HCT116 (cell line): Measurements from ENCODE around the gene RNF41. TPM values are rescaled to one million over a fixed set of nuclear protein-coding genes. Genes with fewer than 3 reads are reported as not detected.

Experiments used
- ATAC-seq: fragments of 200-7000 bp; cut with Tn5 transposase; 2 replicates; pipeline ENCODE4 v1.9.1; 2020; ENCODE audit warnings: mild to moderate bottlenecking, moderate library complexity
- BruUV-seq: library from RNA; stranded (reverse); fragments of 400-500 nt; replicated peaks from 2 replicates; lab custom pipeline; 2021; lab: Mats Ljungman, UMichigan
- CTCF ChIA-PET: fragments of 300-600 bp; sonication (Branson Sonifier 250); formaldehyde crosslinking; loops from one replicate; lab custom pipeline; 2021; ENCODE audit warnings: antibody characterized with exemption; lab: Charles Lee
- POLR2A ChIA-PET: fragments of 300-600, 350-600 bp; sonication (Branson Sonifier 250); formaldehyde crosslinking; loops from one replicate; lab custom pipeline; 2021; ENCODE audit warnings: antibody characterized with exemption; lab: Charles Lee
- RAD21 ChIA-PET, 2 experiments: fragments of 300-600 bp; sonication (Branson Sonifier 250); formaldehyde crosslinking; loops; one replicate each; lab custom pipeline; 2023; ENCODE audit warnings: low total read pairs in 2 of 2; ENCODE audit not compliant: uncharacterized antibody in 2 of 2, unreplicated experiment in 2 of 2, low non-redundant PET in 1 of 2; lab: Charles Lee
- DNase-seq: peaks from one replicate; pipeline ENCODE4 v3.0.0-alpha.2; 2010; ENCODE audit warnings: low read depth, low spot score
- H2AFZ ChIP-seq: fragments of 200-600 bp; shearing (Covaris generic), sonication (generic); 2 replicates; pipeline ENCODE4 v1.6.1; 2017; ENCODE audit warnings: low read depth, mixed run types, mixed read lengths, antibody characterized with exemption, low read length; ENCODE audit not compliant: poor library complexity, severe bottlenecking
- H3K27ac ChIP-seq: 2 replicates; pipeline ENCODE4 v1.5.1; 2012; ENCODE audit warnings: low read depth, low read length
- H3K27me3 ChIP-seq: fragments of 200-600 bp; sonication (generic); 2 replicates; pipeline ENCODE4 v1.6.1; 2016; ENCODE audit warnings: mixed run types, low read length, mixed read lengths; ENCODE audit not compliant: insufficient read depth
- H3K36me3 ChIP-seq, 2 experiments: fragments of 200-500 bp in 1 of 2; fragments of 200-600 bp in 1 of 2; sonication (Bioruptor generic) in 1 of 2; sonication (generic) in 1 of 2; 2 replicates each; pipeline versions ENCODE4 v1.5.1 to v1.6.1; 2014 to 2016; ENCODE audit warnings: low read length in 2 of 2, inconsistent platforms in 1 of 2, mixed read lengths in 1 of 2, mixed run types in 1 of 2; ENCODE audit not compliant: insufficient read depth in 2 of 2, control insufficient read depth in 1 of 2
- H3K4me1 ChIP-seq, 2 experiments: fragments of 200-600 bp in 1 of 2; sonication (generic) in 1 of 2; 2 replicates each; pipeline versions ENCODE4 v1.5.1 to v1.6.1; 2012 to 2017; ENCODE audit warnings: low read length in 2 of 2, inconsistent platforms in 1 of 2, mild to moderate bottlenecking in 1 of 2, mixed read lengths in 1 of 2, mixed run types in 1 of 2, moderate library complexity in 1 of 2; ENCODE audit not compliant: insufficient read depth in 2 of 2, control insufficient read depth in 1 of 2
- H3K4me2 ChIP-seq: fragments of 200-600 bp; sonication (generic); 2 replicates; pipeline ENCODE4 v1.6.1; 2017; ENCODE audit warnings: mixed run types, low read length, mixed read lengths
- H3K4me3 ChIP-seq, 2 experiments: fragments of 200-600 bp in 1 of 2; sonication (generic) in 1 of 2; replicated peaks in 1 of 2; 2 replicates each; pipeline ENCODE4 v1.5.1; 2011 to 2016; ENCODE audit warnings: low read length in 2 of 2, control low read depth in 1 of 2, low read depth in 1 of 2, mild to moderate bottlenecking in 1 of 2, mixed read lengths in 1 of 2, mixed run types in 1 of 2
- H3K79me2 ChIP-seq: fragments of 200-600 bp; sonication (generic); 2 replicates; pipeline ENCODE4 v1.6.1; 2017; ENCODE audit warnings: mild to moderate bottlenecking, mixed run types, low read length, moderate library complexity, mixed read lengths; ENCODE audit not compliant: insufficient read depth
- H3K9ac ChIP-seq: fragments of 200-600 bp; sonication (generic); 2 replicates; pipeline ENCODE4 v1.6.1; 2016; ENCODE audit warnings: low read length, mixed read lengths
- H3K9me2 ChIP-seq: fragments of 200-600 bp; sonication (generic), shearing (Covaris generic); 2 replicates; pipeline ENCODE4 v1.6.1; 2017; ENCODE audit warnings: mixed run types, mild to moderate bottlenecking, moderate library complexity; ENCODE audit not compliant: insufficient read depth
- H3K9me3 ChIP-seq, 2 experiments: fragments of 200-500 bp in 1 of 2; fragments of 200-600 bp in 1 of 2; sonication (Bioruptor generic) in 1 of 2; sonication (generic) in 1 of 2; 2 replicates each; pipeline ENCODE4 v1.6.1; 2014 to 2017; ENCODE audit warnings: low read length in 2 of 2, mixed read lengths in 2 of 2, inconsistent platforms in 1 of 2, low read depth in 1 of 2, mild to moderate bottlenecking in 1 of 2, mixed run types in 1 of 2, moderate library complexity in 1 of 2; ENCODE audit not compliant: control insufficient read depth in 1 of 2, insufficient read depth in 1 of 2
- H4K20me1 ChIP-seq: fragments of 200-600 bp; sonication (generic), shearing (Covaris generic); 2 replicates; pipeline ENCODE4 v1.6.1; 2017; ENCODE audit warnings: mixed run types, mild to moderate bottlenecking, moderate library complexity; ENCODE audit not compliant: insufficient read depth
- CBX3 ChIP-seq: IDR thresholded peaks from 2 replicates; pipeline ENCODE4 v1.6.1; 2012; ENCODE audit warnings: low read depth
- CEBPB ChIP-seq: IDR thresholded peaks from 2 replicates; pipeline ENCODE4 v1.6.1; 2012; ENCODE audit warnings: low read depth
- MAX ChIP-seq: IDR thresholded peaks from 2 replicates; pipeline ENCODE4 v1.6.1; 2012
- POLR2A ChIP-seq: IDR thresholded peaks from 2 replicates; pipeline ENCODE4 v1.7.0; 2011; ENCODE audit warnings: borderline replicate concordance; ENCODE audit not compliant: insufficient read depth, insufficient read length; ENCODE audit errors: extremely low read depth
- SP1 ChIP-seq: IDR thresholded peaks from 2 replicates; pipeline ENCODE4 v1.6.1; 2012; ENCODE audit warnings: low read depth
- YY1 ChIP-seq: IDR thresholded peaks from 2 replicates; pipeline ENCODE4 v1.6.1; 2011; ENCODE audit warnings: low read length, low read depth, moderate library complexity, mild to moderate bottlenecking; ENCODE audit not compliant: insufficient replicate concordance; ENCODE audit errors: extremely low read depth
- ZFX ChIP-seq: fragments of 450-650 bp; IDR thresholded peaks from 2 replicates; pipeline ENCODE4 v1.6.1; 2017
- intact Hi-C: fragments of 100-400 bp; cut with micrococcal nuclease; formaldehyde crosslinking; loops from 2 replicates; pipeline ENCODE4 v1.10.0; 2022
- total RNA-seq: library from RNA; stranded (reverse); gene quantifications from one replicate; pipeline ENCODE4 v1.2.1, GENCODE V29; 2021; ENCODE audit not compliant: unreplicated experiment
- TF ChIP-seq, protein P1 (sequence below): IDR thresholded peaks from 2 replicates; pipeline ENCODE4 v1.6.1; 2012
- TF ChIP-seq, protein P2 (sequence below): IDR thresholded peaks from 2 replicates; pipeline ENCODE4 v1.6.1; 2011; ENCODE audit warnings: mild to moderate bottlenecking, low read length, moderate library complexity; ENCODE audit not compliant: insufficient replicate concordance; ENCODE audit errors: extremely low read depth
- TF ChIP-seq, protein P3 (sequence below), 3 experiments: fragments of 200-600 bp in 1 of 3; sonication (generic) in 1 of 3; IDR thresholded peaks in 2 of 3; conservative IDR thresholded peaks in 1 of 3; 2 replicates each; pipeline ENCODE4 v1.5.1; 2012 to 2017; ENCODE audit warnings: low read depth in 2 of 3, low read length in 2 of 3, antibody characterized with exemption in 1 of 3, borderline replicate concordance in 1 of 3, control low read depth in 1 of 3, mild to moderate bottlenecking in 1 of 3, mixed read lengths in 1 of 3, mixed run types in 1 of 3, moderate library complexity in 1 of 3; ENCODE audit not compliant: insufficient read depth in 1 of 3

Gene RNF41
- total RNA-seq, 1 experiment from 2014 or later = 40.6 TPM

- TSS peak; percentile 65 for BruUV-seq
- Histone ChIP-seq H3K9me2 (no peaks in the 10 kb centered on the region), H3K27ac (peak overlapping the region; percentile 84), H3K4me2 (peak overlapping the region; percentile 84), H4K20me1 (no peaks in the 10 kb centered on the region), H3K36me3 (peaks cover 6 to 12% of the 10 kb centered on the region in 2 experiments; a peak in 3 of 4 replicates), H3K79me2 (peaks cover 33% of the 10 kb centered on the region), H3K9me3 (no peaks in the 10 kb centered on the region), H2AFZ (peak overlapping the region; percentile 86), H3K4me1 (peaks cover 17 to 27% of the 10 kb centered on the region in 2 experiments), H3K9ac (peak overlapping the region; percentile 70), H3K27me3 (no peaks in the 10 kb centered on the region), H3K4me3 (peak overlapping the region; percentile 75 to 86)
- ChIA-PET RAD21 (interaction anchor here (0.7 to 1.2 kb wide), 6 partner anchors 18 to 170 kb away, joined by 4 to 8 read pairs (median 6); partner anchors contain the start of genes ESYT1 (in 1 of the 2) and ZC3H10 (in 1 of the 2)), CTCF (interaction anchor here (0.7 to 3.3 kb wide), 23 partner anchors 9 to 461 kb away, joined by 3 to 29 read pairs (median 4); partner anchors contain the start of genes ANKRD52, CD63, COQ10A and ESYT1), POLR2A (interaction anchor here (0.5 to 2.7 kb wide), 13 partner anchors 10 to 1862 kb away, joined by 3 to 17 read pairs (median 3); partner anchors contain the start of genes ESYT1, MYL6B, RNF41 and ZC3H10)
- ATAC-seq (peak; percentile 63), DNase-seq (peak; percentile 90)
- TF ChIP-seq MAX (peak; percentile 60), SP1 (no peak; the same call in 1 of the 2 replicates), YY1 (peak; percentile 64), POLR2A (peak; percentile 45), CBX3 (peak; percentile 83), CEBPB (no peak), ZFX (peak; percentile 39; the same call in 1 of the 2 replicates)
- TF ChIP-seq, protein P1, sequence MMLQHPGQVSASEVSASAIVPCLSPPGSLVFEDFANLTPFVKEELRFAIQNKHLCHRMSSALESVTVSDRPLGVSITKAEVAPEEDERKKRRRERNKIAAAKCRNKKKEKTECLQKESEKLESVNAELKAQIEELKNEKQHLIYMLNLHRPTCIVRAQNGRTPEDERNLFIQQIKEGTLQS = peak; percentile 92; the same call in 1 of the 2 replicates
- TF ChIP-seq, protein P2, sequence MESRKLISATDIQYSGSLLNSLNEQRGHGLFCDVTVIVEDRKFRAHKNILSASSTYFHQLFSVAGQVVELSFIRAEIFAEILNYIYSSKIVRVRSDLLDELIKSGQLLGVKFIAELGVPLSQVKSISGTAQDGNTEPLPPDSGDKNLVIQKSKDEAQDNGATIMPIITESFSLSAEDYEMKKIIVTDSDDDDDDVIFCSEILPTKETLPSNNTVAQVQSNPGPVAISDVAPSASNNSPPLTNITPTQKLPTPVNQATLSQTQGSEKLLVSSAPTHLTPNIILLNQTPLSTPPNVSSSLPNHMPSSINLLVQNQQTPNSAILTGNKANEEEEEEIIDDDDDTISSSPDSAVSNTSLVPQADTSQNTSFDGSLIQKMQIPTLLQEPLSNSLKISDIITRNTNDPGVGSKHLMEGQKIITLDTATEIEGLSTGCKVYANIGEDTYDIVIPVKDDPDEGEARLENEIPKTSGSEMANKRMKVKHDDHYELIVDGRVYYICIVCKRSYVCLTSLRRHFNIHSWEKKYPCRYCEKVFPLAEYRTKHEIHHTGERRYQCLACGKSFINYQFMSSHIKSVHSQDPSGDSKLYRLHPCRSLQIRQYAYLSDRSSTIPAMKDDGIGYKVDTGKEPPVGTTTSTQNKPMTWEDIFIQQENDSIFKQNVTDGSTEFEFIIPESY = peak; percentile 66
- TF ChIP-seq, protein P3, sequence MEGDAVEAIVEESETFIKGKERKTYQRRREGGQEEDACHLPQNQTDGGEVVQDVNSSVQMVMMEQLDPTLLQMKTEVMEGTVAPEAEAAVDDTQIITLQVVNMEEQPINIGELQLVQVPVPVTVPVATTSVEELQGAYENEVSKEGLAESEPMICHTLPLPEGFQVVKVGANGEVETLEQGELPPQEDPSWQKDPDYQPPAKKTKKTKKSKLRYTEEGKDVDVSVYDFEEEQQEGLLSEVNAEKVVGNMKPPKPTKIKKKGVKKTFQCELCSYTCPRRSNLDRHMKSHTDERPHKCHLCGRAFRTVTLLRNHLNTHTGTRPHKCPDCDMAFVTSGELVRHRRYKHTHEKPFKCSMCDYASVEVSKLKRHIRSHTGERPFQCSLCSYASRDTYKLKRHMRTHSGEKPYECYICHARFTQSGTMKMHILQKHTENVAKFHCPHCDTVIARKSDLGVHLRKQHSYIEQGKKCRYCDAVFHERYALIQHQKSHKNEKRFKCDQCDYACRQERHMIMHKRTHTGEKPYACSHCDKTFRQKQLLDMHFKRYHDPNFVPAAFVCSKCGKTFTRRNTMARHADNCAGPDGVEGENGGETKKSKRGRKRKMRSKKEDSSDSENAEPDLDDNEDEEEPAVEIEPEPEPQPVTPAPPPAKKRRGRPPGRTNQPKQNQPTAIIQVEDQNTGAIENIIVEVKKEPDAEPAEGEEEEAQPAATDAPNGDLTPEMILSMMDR (IDR thresholded peaks at IDR 0.05 in 2 of 3, conservative IDR thresholded peaks at IDR 0.05 in 1 of 3; ENCODE audit: borderline replicate concordance in 1 of 3, insufficient read depth in 1 of 3, low read depth in 2 of 3, low read length in 2 of 3) = no peak
- intact Hi-C loops = loop anchor here (1.0 to 5.0 kb wide), 4 partner anchors 71 to 402 kb away; no protein-coding TSS in a partner anchor
Measured at GRCh38 chr12:56189918-56190694, 31.6 kb downstream of the RNF41 start.
